Aorta (tissue), 5 donors: Measurements from ENCODE around the gene FLCN. TPM values are rescaled to one million over a fixed set of nuclear protein-coding genes. Genes with fewer than 3 reads are reported as not detected.
A peak's percentile ranks its signal among the peaks of the same experiment; 100 is the strongest.

ENCODE experiments used
- ATAC-seq: fragments of 200-7000 bp; cut with Tn5 transposase; one replicate; pipeline ENCODE4 v1.9.1; 2022; ENCODE audit warnings: moderate library complexity; ENCODE audit not compliant: low FRiP score
- DNase-seq, 2 donors: peaks; one replicate each; pipeline ENCODE4 v3.0.0-alpha.2; 2020
- H3K27ac ChIP-seq, 2 donors: one replicate each; pipeline ENCODE4 v1.5.1; 2013; ENCODE audit warnings: low read length in 2 of 2, mild to moderate bottlenecking in 2 of 2, moderate library complexity in 2 of 2, control low read depth in 1 of 2, inconsistent platforms in 1 of 2, low read depth in 1 of 2
- H3K27me3 ChIP-seq, 2 donors: one replicate each; pipeline ENCODE4 v1.6.1; 2013; ENCODE audit warnings: control low read depth in 1 of 2, low read length in 1 of 2, mild to moderate bottlenecking in 1 of 2, moderate library complexity in 1 of 2; ENCODE audit not compliant: insufficient read depth in 2 of 2, control insufficient read depth in 1 of 2
- H3K36me3 ChIP-seq, 2 donors: one replicate each; pipeline ENCODE4 v1.6.1; 2013; ENCODE audit warnings: control low read depth in 1 of 2, low read length in 1 of 2, mild to moderate bottlenecking in 1 of 2; ENCODE audit not compliant: insufficient read depth in 2 of 2, control insufficient read depth in 1 of 2
- H3K4me1 ChIP-seq, 2 donors: one replicate each; pipeline ENCODE4 v1.6.1; 2013; ENCODE audit warnings: low read length in 2 of 2, control low read depth in 1 of 2, mild to moderate bottlenecking in 1 of 2, moderate library complexity in 1 of 2; ENCODE audit not compliant: insufficient read depth in 2 of 2, control insufficient read depth in 1 of 2
- H3K4me3 ChIP-seq, 2 donors: one replicate each; pipeline ENCODE4 v1.5.1; 2013; ENCODE audit warnings: low read length in 2 of 2, control low read depth in 1 of 2, mild to moderate bottlenecking in 1 of 2
- H3K9me3 ChIP-seq: one replicate; pipeline ENCODE4 v1.6.1; 2013; ENCODE audit warnings: mild to moderate bottlenecking, low read length; ENCODE audit not compliant: control insufficient read depth
- WGBS, 2 donors: extraction: QIAGEN DNeasy Blood & Tissue Kit; methylation state at CpG; one replicate each; pipeline ENCODE4 v1.1.7; 2013; 5-methylcytosine and 5-hydroxymethylcytosine counted together
- intact Hi-C, 2 donors: fragments of 100-400 bp; cut with DNase I; formaldehyde crosslinking; loops; one replicate each; pipeline versions ENCODE4 v1.14.2 to v1.15.0; 2022
- polyA plus RNA-seq, 2 donors: library from polyadenylated mRNA; stranded (reverse); fragments of 200-250 nt; gene quantifications; one replicate each; pipeline ENCODE4 v1.2.3, GENCODE V29; 2013
- total RNA-seq, 2 donors: library from RNA; stranded (reverse); fragmentation: NEBNext Ultra II Directional; extraction: Animal tissue kit (Norgen Biotek cat#: 25700); gene quantifications; one replicate each; pipeline ENCODE4 v1.2.1, GENCODE V29; 2021
- donor health status: healthy with polysubstance abuse.
- donor health status: Bipolar disorder and iron deficiency.
- donor health status: DM: no; HTN: no; CAD: no.
- donor health status: DM: no; HTN: no; CAD: no.
- donor health status: DM: yes; HTN: yes; CAD: no.

FLCN gene
- total and polyA plus RNA-seq, 4 donors, result 12.5 to 85.0 (median 67.6) TPM

GRCh38 chr17:17172001-17172939 is 64.7 kb downstream of the FLCN start:
- Histone ChIP-seq H3K4me3 (no peak overlapping the region), H3K9me3 (no peaks in the 10 kb centered on the region), H3K27ac (no peak overlapping the region), H3K36me3 (peaks cover 2 to 12% of the 10 kb centered on the region in 2 donors), H3K27me3 (no peaks in the 10 kb centered on the region), H3K4me1 (no peaks in the 10 kb centered on the region)
- WGBS, 2 donors, result 78 to 79% methylated on average over 26 of the region's 26 CpGs
- DNase-seq, result no peak
- intact Hi-C loops, result no loop called here
- ATAC-seq, result peak; percentile 38

GRCh38 chr17:17171186-17171585 is 65.8 kb downstream of the FLCN start:
- Histone ChIP-seq H3K4me3 (no peak overlapping the region), H3K9me3 (no peaks in the 10 kb centered on the region), H3K27me3 (no peaks in the 10 kb centered on the region), H3K36me3 (peaks cover 2 to 16% of the 10 kb centered on the region in 2 donors), H3K4me1 (no peaks in the 10 kb centered on the region), H3K27ac (no peak overlapping the region)
- WGBS, 2 donors, result 85 to 88% methylated on average over 7 of the region's 7 CpGs
- ATAC-seq, result no peak
- no peak for DNase-seq
- intact Hi-C loops, result no loop called here

GRCh38 chr17:17170346-17170985 is 66.5 kb downstream of the FLCN start:
- ATAC-seq (no peak), DNase-seq (peak in 1 of 2 donors; percentile 31)
- Histone ChIP-seq H3K4me1 (no peaks in the 10 kb centered on the region), H3K4me3 (no peak overlapping the region), H3K27ac (no peak overlapping the region), H3K27me3 (no peaks in the 10 kb centered on the region), H3K9me3 (no peaks in the 10 kb centered on the region), H3K36me3 (peaks cover 2 to 14% of the 10 kb centered on the region in 2 donors)
- intact Hi-C loops, result no loop called here
- 50 to 64% methylated on average over 9 of the region's 9 CpGs for WGBS, 2 donors

- H3K27ac ChIP-seq, result no peak overlapping the region
- no peaks in the 10 kb centered on the region for H3K4me1 ChIP-seq
- no peak for DNase-seq
- no peak for ATAC-seq
- no peaks in the 10 kb centered on the region for H3K27me3 ChIP-seq
- peaks cover 2 to 19% of the 10 kb centered on the region in 2 donors for H3K36me3 ChIP-seq
- intact Hi-C loops, result no loop called here
- WGBS, 2 donors, result 82 to 83% methylated on average over 4 of the region's 4 CpGs
- H3K4me3 ChIP-seq, result no peak overlapping the region
- H3K9me3 ChIP-seq, result no peaks in the 10 kb centered on the region
These were observed 67.6 kb downstream of the FLCN start for GRCh38 chr17:17169396-17169795.

DNA sequence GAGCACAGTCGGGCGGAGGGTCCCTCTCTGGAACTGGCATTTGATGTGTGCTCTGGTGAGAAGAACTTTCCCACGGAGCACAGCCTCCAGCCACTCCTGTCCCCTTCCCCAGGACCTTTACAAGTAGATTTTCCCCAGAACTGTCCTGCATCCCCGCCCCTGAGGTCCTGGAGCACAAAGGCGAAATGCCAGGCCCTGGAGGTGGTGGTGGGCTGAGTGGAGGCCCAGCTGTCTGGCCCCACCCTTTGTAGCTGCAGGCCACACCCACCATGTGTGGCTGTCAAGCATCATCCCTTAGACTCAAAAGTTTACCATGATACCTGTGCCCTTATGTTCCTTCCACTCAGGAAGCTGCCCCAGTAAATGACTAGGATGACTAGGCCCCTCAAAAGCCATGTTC is 68.6 kb downstream of the FLCN start:
- intact Hi-C loops, result no loop called here
- WGBS, 2 donors, result 89 to 91% methylated on average over 5 of the region's 5 CpGs
- no peak overlapping the region for H3K4me3 ChIP-seq
- no peak overlapping the region for H3K27ac ChIP-seq
- ATAC-seq, result no peak
- DNase-seq, result no peak
- H3K4me1 ChIP-seq, result no peaks in the 10 kb centered on the region
- H3K9me3 ChIP-seq, result no peaks in the 10 kb centered on the region
- H3K27me3 ChIP-seq, result no peaks in the 10 kb centered on the region
- peaks cover 2 to 18% of the 10 kb centered on the region in 2 donors for H3K36me3 ChIP-seq

DNA sequence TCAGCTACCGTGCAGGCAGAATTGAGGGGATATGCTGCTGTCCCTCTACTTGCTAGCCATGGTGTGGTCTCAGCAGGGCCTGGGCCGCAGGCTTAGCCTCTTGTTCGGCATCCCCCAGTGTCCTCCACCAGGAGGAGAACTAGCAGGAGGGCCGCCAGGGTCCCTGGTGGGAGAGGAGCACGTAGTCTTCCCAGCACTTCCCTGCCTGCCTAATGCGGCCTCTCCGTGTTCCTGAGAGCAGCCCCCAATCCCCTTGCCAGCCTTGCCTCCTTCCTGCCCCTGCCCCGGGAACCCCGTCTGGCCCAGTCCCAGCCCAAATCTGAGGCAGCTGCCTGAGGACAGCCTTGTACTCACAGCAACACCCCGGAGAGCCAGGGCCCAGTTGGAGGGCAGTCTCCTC is 69.0 kb downstream of the FLCN start:
- ATAC-seq (no peak), DNase-seq (peak in 1 of 2 donors; percentile 38)
- H3K27ac ChIP-seq, result no peak overlapping the region
- no peaks in the 10 kb centered on the region for H3K4me1 ChIP-seq
- H3K9me3 ChIP-seq, result no peaks in the 10 kb centered on the region
- 92 to 95% methylated on average over 8 to 10 of the region's 10 CpGs for WGBS, 2 donors
- no peak overlapping the region for H3K4me3 ChIP-seq
- no peaks in the 10 kb centered on the region for H3K27me3 ChIP-seq
- H3K36me3 ChIP-seq, result peaks cover 0 to 18% of the 10 kb centered on the region in 2 donors
- intact Hi-C loops, result no loop called here

- Histone ChIP-seq H3K27me3 (no peaks in the 10 kb centered on the region), H3K9me3 (no peaks in the 10 kb centered on the region), H3K4me1 (no peaks in the 10 kb centered on the region), H3K36me3 (peaks cover 0 to 17% of the 10 kb centered on the region in 2 donors), H3K27ac (no peak overlapping the region), H3K4me3 (no peak overlapping the region)
- 92% methylated on average over 10 of the region's 10 CpGs for WGBS, 2 donors
- intact Hi-C loops, result no loop called here
- DNase-seq (no peak), ATAC-seq (no peak)
These were observed 69.6 kb downstream of the FLCN start for GRCh38 chr17:17167356-17167755.

- WGBS, 2 donors, result 89 to 91% methylated on average over 8 of the region's 8 CpGs
- Histone ChIP-seq H3K4me3 (no peak overlapping the region), H3K36me3 (peaks cover 0 to 24% of the 10 kb centered on the region in 2 donors), H3K4me1 (no peaks in the 10 kb centered on the region), H3K27me3 (no peaks in the 10 kb centered on the region), H3K27ac (no peak overlapping the region), H3K9me3 (no peaks in the 10 kb centered on the region)
- no peak for ATAC-seq
- intact Hi-C loops, result no loop called here
- peak in 1 of 2 donors; percentile 26 for DNase-seq
These were observed 70.5 kb downstream of the FLCN start for GRCh38 chr17:17166446-17166845.
